LNCaP clone FGC (cell line): ENCODE data around the gene NUBP1.

Source experiments
- DNase-seq: peaks from one replicate; pipeline ENCODE4 v3.0.0-alpha.2; 2011; ENCODE audit warnings: low read depth
- H3K4me3 ChIP-seq: 2 replicates; pipeline ENCODE4 v1.5.1; 2011; ENCODE audit warnings: mild to moderate bottlenecking, low read depth, low read length, control low read depth
- CTCF ChIP-seq: IDR thresholded peaks from 2 replicates; pipeline ENCODE4 v1.5.1; 2012; ENCODE audit warnings: mild to moderate bottlenecking; ENCODE audit not compliant: control insufficient read depth, insufficient read depth; ENCODE audit errors: extremely low read depth

NUBP1 gene

GRCh38 chr16:10728003-10728887, 15.4 kb upstream of the NUBP1 start:
- H3K4me3 ChIP-seq, result no peak overlapping the region
- no peak for DNase-seq
- TF ChIP-seq CTCF, result no peak

DNA sequence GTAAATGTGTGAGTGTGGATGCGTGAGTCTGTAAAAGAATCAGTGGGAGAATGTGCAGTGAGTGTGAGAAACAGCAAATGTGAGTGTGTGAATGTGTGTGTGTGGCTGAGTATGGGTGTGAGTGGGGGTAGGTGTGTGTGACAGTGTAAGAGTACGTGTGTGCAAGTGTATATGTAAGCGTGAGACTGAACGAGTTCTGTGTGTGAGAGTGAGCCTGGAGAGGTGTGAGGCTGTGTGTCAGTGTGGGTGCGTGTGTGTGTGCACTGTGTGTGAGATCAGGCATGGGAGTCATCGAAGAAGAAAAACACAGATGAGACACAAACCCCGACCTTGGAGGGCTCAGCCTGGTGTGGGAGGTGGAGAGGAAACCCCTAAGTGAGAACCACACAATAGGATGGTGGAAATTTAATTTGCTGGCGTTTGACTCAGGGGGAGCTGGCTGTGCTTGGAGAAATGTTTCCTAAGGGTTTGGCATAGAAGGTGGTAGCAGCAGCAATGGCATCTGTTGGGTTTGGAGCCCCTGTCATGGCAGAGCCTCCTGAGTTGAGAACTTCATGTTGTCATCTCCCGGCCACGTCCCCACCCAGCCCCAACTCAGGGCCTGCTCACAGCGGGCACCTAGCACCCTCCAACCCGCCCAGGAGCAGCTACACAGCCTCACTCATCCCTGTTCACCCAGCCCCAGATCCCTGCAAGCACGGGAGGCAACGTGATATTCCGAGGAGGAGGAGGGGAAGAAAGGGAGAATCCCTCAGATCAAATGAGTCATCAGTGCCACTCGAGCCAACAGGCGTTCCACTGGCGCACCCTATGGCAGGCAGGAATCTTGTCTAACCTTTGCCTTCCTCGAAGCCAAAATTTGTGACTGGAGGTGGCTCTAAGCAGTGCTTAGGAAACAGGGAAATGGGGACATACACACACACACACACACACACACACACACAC, 14.3 kb upstream of the NUBP1 start:
- no peak overlapping the region for H3K4me3 ChIP-seq
- TF ChIP-seq CTCF, result no peak
- DNase-seq, result peak; percentile 41

DNA sequence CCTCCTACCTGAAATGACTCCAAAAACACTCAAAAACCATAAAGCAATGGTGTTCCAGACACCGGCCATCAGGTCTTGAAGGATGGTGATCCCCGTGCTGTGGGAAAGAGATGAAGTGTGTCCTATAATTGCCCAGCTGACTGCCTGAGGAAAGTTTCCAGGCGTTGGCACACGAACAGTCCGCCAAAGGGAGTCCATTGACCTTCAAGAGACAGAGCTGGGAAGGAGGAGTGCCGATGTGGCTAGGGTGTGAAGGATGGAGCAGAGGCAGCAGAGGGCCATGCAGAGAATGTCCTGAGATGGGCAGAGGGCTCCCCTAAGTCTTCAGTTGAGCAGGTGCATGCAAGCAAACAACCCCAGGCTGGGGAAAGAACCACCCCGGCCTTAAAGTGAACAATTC, 11.9 kb upstream of the NUBP1 start:
- H3K4me3 ChIP-seq, result no peak overlapping the region
- DNase-seq, result no peak
- no peak for TF ChIP-seq CTCF

- peak; percentile 22 for DNase-seq
- peak; percentile 82 for TF ChIP-seq CTCF
- no peak overlapping the region for H3K4me3 ChIP-seq
These were observed 6.5 kb upstream of the NUBP1 start for GRCh38 chr16:10737068-10737625.

GRCh38 chr16:10738231-10739077, 5.2 kb upstream of the NUBP1 start:
- TF ChIP-seq CTCF, result no peak
- DNase-seq, result no peak
- no peak overlapping the region for H3K4me3 ChIP-seq
